Activated CD8-positive, alpha-beta T cell treated with anti-CD3 and anti-CD28 coated beads for 36 hours (primary cell): Measurements from ENCODE around the gene CYBA. TPM values are rescaled to one million over a fixed set of nuclear protein-coding genes. Genes with fewer than 3 reads are reported as not detected.

Experiments
- ATAC-seq: fragments of 200-7000 bp; cut with Tn5 transposase; one replicate; pipeline ENCODE4 v1.10.0; 2021; ENCODE audit warnings: mild to moderate bottlenecking, moderate library complexity
- CTCF ChIA-PET: fragments of 350-600 bp; sonication (Branson Sonifier 250); formaldehyde crosslinking; loops from one replicate; lab custom pipeline; 2021; ENCODE audit warnings: antibody characterized with exemption; lab: Charles Lee
- POLR2A ChIA-PET: fragments of 350-600 bp; sonication (Branson Sonifier 250); formaldehyde crosslinking; loops from one replicate; lab custom pipeline; 2021; ENCODE audit warnings: antibody characterized with exemption; lab: Charles Lee
- DNase-seq: peaks from one replicate; pipeline ENCODE4 v3.0.0-alpha.2; 2020
- H3K27ac Mint-ChIP-seq: one replicate; pipeline ENCODE4 v1.8.0; 2021; ENCODE audit warnings: mild to moderate bottlenecking, mixed read lengths
- H3K27me3 Mint-ChIP-seq: one replicate; pipeline ENCODE4 v1.8.0; 2021; ENCODE audit warnings: mixed read lengths
- H3K36me3 Mint-ChIP-seq: one replicate; pipeline ENCODE4 v1.8.0; 2021; ENCODE audit warnings: low read depth, mixed read lengths
- H3K4me1 Mint-ChIP-seq: one replicate; pipeline ENCODE4 v1.8.0; 2021; ENCODE audit warnings: low read depth, mixed read lengths
- H3K4me3 Mint-ChIP-seq: one replicate; pipeline ENCODE4 v1.8.0; 2021; ENCODE audit warnings: mild to moderate bottlenecking, moderate library complexity, mixed read lengths
- H3K9me3 Mint-ChIP-seq: one replicate; pipeline ENCODE4 v1.8.0; 2021; ENCODE audit warnings: mixed read lengths
- intact Hi-C: fragments of 100-400 bp; cut with micrococcal nuclease; formaldehyde crosslinking; loops from one replicate; pipeline ENCODE4 v1.10.0; 2022
- total RNA-seq, 2 experiments: library from RNA; stranded (reverse); gene quantifications; one replicate each; pipeline ENCODE4 v1.2.3, GENCODE V29; 2021
- TF ChIP-seq, protein P1 (sequence below): fragments of 200-600 bp; IDR thresholded peaks from one replicate; pipeline ENCODE4 v1.8.0; 2022; ENCODE audit warnings: antibody characterized with exemption, mild to moderate bottlenecking

Gene CYBA
- total RNA-seq, 2 experiments from 2014 or later, result 230 to 236 TPM

DNA sequence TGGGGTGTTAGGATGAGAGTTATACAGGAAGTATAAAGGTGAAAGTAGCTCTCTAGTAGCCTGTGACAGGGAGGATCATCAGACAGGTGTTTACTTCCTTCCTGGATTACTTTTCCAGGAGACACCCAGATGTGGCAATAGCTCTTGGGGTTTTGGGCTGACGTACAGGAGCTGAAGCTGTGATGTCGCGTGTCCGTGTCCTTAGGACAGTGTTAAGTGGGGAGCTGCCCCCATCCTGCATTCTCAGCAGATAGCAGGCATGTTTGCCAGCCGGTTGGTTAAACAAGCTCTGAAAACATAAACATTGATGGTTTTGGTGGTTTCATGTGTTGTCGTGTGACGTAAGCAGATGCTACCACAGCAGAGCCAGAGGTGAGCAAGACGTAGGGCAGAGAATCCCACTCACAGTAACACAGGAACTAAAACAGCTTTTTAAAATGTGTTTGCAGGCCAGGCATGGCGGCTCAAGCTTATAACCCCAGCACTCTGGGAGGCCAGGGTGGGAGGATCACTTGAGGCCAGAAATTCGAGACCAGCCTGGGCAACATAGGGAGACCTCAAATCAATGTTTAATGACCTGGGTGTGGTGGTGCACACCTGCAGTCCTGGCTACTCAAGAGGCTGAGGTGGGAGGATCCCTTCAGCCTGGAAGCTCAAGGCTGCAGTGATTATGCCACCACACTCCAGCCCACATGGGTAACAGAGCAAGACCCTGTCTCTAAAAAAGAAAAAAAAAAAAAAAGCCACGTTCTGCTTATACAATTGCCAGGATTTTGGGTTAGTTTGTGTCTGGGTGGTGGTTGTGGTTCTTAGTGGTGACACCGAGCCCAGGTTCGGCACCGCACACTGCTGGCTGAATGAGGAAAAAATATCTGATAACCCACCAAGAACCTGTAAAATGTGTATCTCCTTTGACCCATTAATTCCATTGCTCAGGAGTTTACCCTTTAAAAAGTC is 30.7 kb downstream of the CYBA start:
- H3K4me1 Mint-ChIP-seq, result peaks cover 21% of the 10 kb centered on the region
- peaks cover 32% of the 10 kb centered on the region for H3K36me3 Mint-ChIP-seq
- peak overlapping the region; percentile 88 for H3K27ac Mint-ChIP-seq
- peak; percentile 85 for ATAC-seq
- CTCF ChIA-PET, result interaction anchor here (0.9 to 1.5 kb wide), 5 partner anchors 9 to 32 kb away, joined by 3 to 5 read pairs (median 3); no protein-coding TSS in a partner anchor
- DNase-seq, result peak; percentile 83
- intact Hi-C loops, result no loop called here
- TF ChIP-seq, protein P1, sequence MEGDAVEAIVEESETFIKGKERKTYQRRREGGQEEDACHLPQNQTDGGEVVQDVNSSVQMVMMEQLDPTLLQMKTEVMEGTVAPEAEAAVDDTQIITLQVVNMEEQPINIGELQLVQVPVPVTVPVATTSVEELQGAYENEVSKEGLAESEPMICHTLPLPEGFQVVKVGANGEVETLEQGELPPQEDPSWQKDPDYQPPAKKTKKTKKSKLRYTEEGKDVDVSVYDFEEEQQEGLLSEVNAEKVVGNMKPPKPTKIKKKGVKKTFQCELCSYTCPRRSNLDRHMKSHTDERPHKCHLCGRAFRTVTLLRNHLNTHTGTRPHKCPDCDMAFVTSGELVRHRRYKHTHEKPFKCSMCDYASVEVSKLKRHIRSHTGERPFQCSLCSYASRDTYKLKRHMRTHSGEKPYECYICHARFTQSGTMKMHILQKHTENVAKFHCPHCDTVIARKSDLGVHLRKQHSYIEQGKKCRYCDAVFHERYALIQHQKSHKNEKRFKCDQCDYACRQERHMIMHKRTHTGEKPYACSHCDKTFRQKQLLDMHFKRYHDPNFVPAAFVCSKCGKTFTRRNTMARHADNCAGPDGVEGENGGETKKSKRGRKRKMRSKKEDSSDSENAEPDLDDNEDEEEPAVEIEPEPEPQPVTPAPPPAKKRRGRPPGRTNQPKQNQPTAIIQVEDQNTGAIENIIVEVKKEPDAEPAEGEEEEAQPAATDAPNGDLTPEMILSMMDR, result no peak
- POLR2A ChIA-PET, result interaction anchor here (0.6 to 1.5 kb wide), 8 partner anchors 7 to 84 kb away, joined by 3 to 4 read pairs (median 3); partner anchors contain the start of gene MVD
- H3K27me3 Mint-ChIP-seq, result no peaks in the 10 kb centered on the region
- H3K9me3 Mint-ChIP-seq, result no peaks in the 10 kb centered on the region
- peak overlapping the region; percentile 19 for H3K4me3 Mint-ChIP-seq

GRCh38 chr16:88618956-88619667 is 31.7 kb downstream of the CYBA start:
- Mint-ChIP-seq H3K9me3 (no peaks in the 10 kb centered on the region), H3K27ac (peak overlapping the region; percentile 88), H3K27me3 (no peaks in the 10 kb centered on the region), H3K36me3 (peaks cover 29% of the 10 kb centered on the region), H3K4me3 (no peak overlapping the region), H3K4me1 (peaks cover 21% of the 10 kb centered on the region)
- DNase-seq, result no peak
- ChIA-PET POLR2A (interaction anchor here (0.6 to 1.5 kb wide), 7 partner anchors 8 to 87 kb away, joined by 3 to 4 read pairs (median 3); partner anchors contain the start of genes CTU2 and MVD), CTCF (interaction anchor here (0.9 to 1.5 kb wide), 5 partner anchors 9 to 33 kb away, joined by 3 to 5 read pairs (median 3); no protein-coding TSS in a partner anchor)
- no peak for ATAC-seq
- TF ChIP-seq, protein P1, result no peak
- intact Hi-C loops, result no loop called here

- CTCF ChIA-PET, result interaction anchor here (0.9 kb wide), 2 partner anchors 9 to 59 kb away, joined by 3 read pairs; no protein-coding TSS in a partner anchor
- intact Hi-C loops, result no loop called here
- TF ChIP-seq, protein P1, result no peak
- H3K27me3 Mint-ChIP-seq, result no peaks in the 10 kb centered on the region
- no peaks in the 10 kb centered on the region for H3K9me3 Mint-ChIP-seq
- H3K4me3 Mint-ChIP-seq, result no peak overlapping the region
- H3K27ac Mint-ChIP-seq, result peak overlapping the region; percentile 88
- POLR2A ChIA-PET, result interaction anchor here (0.9 kb wide), 1 partner anchor 88 kb away, joined by 3 read pairs; the partner anchor contains the start of gene CTU2
- no peak for DNase-seq
- H3K4me1 Mint-ChIP-seq, result peaks cover 21% of the 10 kb centered on the region
- H3K36me3 Mint-ChIP-seq, result peaks cover 24% of the 10 kb centered on the region
- no peak for ATAC-seq
Observed at GRCh38 chr16:88618182-88618955, 32.5 kb downstream of the CYBA start.

DNA sequence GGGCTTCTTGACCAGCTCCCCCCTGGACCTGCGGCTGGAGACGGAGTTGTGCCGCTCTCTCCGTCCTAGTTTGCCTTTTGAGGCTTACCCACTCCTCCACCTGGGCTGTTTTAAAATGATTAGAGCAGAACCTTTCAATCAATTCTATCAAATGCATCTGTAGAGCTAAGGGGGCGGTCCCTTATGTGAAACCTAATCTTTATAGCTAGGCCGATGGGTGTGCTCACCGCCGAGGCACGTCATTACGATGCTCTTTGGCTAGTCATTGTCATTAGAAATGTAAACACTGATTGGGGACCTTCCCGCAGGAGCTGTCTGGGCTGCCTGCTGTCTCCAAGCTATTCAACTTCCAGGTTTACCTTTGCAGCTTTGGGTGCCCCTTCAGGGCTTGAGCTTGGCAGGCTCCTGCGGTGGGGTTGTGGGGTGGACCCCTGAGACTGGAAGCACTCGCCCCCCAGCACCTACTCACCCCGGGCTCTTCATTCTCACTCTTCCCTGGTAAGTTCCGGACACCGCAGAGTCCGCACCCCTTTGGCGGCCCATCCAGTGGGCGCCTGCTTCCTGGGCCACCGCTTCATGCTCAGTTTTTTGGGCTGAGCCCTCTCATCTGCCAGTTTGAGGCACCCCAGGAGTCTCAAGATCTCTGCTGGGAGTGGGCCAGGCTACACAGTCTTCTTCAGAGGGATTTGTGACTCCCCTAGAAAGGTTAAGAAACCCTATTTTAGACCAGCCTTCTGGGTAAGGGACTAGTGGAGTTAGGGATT is 33.4 kb downstream of the CYBA start:
- Mint-ChIP-seq H3K4me1 (peaks cover 21% of the 10 kb centered on the region), H3K27ac (peak overlapping the region; percentile 88), H3K36me3 (peaks cover 20% of the 10 kb centered on the region), H3K9me3 (no peaks in the 10 kb centered on the region), H3K4me3 (no peak overlapping the region), H3K27me3 (no peaks in the 10 kb centered on the region)
- TF ChIP-seq, protein P1, result no peak
- intact Hi-C loops, result no loop called here
- ChIA-PET POLR2A (interaction anchor here (0.6 to 1.2 kb wide), 2 partner anchors 9 to 29 kb away, joined by 3 read pairs; no protein-coding TSS in a partner anchor), CTCF (interaction anchor here (0.9 to 1.1 kb wide), 3 partner anchors 8 to 59 kb away, joined by 3 read pairs; no protein-coding TSS in a partner anchor)
- ATAC-seq (no peak), DNase-seq (no peak)
